GM21360 (cell line): Measurements from ENCODE around the gene TSPAN18.

Experiments
- ATAC-seq: cut with Tn5 transposase; IDR thresholded peaks from one replicate; pipeline ENCODE4 v1.9.1; 2021; ENCODE audit warnings: mild to moderate bottlenecking, moderate library complexity; ENCODE audit not compliant: unreplicated experiment

Gene TSPAN18

DNA sequence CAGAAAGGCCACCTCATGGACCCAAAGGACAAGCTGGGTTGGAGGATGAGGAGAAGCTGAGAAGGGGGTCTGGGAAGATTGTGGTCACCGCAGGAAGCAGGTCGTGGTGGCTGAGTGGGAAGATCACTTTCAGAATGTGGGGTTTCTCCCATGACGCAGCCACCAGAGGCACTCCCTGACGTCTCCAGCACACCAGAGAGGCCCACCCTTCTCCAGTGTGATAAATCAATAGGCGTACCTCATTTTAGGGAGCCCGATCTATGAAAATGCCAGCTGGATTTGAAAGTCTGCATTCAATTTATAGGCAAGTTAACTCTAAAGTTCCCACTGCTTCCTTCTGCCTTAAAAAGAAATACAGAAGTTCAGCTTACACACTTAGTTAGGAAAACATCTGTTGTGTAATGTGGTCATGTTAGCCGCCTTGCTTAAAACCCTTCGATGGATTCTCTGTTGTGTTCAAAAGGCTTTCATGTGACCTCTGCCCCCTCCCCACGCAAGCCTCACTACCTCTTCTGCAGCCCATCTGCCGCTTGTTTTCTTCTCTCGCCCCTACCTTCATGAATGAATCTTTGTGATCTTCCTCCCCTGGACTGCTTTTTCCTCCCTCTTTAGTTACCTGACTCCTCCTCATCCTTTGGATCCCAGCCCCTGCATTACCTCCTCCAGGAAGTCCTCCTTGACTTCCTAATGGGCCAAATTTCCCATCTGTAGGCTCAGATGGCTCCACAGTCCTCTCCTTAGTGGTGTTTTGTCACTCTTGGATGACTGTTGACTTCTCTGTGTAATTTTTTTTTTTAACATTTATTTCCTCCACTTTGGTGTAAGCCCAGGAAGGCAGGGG is 10.7 kb downstream of the TSPAN18 start:
- no peak for ATAC-seq

GRCh38 chr11:44738791-44739190 is 12.0 kb downstream of the TSPAN18 start:
- no peak for ATAC-seq

- no peak for ATAC-seq
Observed at GRCh38 chr11:44740967-44741366, 14.2 kb downstream of the TSPAN18 start.

DNA sequence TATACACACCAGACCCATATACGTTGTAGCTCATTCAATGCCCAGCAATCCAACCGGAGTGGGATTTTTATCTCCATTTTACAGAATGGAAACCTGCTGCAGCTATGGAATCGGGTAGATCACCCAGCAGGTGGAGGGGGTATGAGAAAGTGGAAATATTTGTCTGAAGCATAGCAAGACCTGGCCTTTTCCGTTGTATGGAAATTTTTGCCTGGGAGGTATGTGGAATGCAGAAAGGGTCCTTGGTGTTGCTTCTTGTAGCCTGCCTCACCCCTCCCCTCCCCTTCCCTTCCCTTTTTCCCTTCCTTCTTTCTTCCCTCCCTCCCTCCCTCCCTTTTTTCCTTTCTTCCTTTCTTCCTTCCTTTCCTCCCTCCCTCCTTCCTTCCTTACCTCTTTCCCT is 15.2 kb downstream of the TSPAN18 start:
- ATAC-seq: no peak

- no peak for ATAC-seq
Observed at GRCh38 chr11:44742508-44743246, 15.9 kb downstream of the TSPAN18 start.

DNA sequence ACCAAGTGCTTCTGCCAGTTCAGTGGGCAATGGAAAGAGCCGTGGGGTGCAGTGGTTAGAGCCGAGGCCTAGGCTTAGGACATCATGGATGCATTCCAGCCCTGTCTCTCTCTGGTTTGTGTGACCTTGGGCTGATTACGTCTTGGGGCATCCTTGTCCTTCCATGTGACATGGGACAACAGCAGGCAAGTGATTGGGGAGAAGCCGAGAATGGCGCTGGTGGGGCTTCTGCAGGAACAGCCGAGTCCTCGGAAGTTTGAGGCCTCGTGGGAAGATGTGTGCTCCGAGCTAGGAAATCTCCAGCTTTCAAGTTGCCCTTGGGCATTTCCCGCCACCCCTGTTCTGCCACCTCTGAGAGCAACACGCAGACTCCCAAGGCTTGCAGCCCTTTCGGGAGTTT is 16.6 kb downstream of the TSPAN18 start:
- no peak for ATAC-seq

DNA sequence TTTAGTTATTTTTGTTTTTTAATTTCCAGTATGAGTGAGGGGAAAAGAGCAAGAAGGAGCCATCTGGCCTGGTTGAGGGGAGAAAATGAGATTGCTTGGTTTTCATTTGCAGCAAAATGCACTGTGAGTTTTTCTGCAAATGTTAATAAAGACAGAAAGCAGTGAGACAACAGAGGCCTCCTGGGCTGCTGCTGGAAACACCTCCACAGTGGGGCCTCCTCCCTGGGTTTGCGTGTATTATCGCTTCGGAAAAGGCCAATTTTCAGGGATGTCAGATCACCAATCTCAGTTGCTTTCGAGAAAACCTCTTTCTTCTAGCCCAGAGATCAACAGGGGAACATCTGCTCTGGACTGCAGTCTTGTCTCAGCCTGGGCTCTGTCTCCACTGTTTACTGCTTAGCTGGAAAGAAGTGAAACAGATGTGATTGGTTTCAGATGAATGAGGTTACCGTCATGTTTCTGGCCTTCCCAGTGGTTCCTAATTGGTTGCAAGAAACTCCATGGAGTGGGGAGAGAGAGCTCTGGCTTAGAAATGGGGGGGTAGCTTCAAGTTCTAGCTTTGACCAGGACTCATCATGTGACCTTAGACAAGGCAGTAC is 17.3 kb downstream of the TSPAN18 start:
- no peak for ATAC-seq

- no peak for ATAC-seq
Observed at GRCh38 chr11:44746894-44747293, 20.1 kb downstream of the TSPAN18 start.

GRCh38 chr11:44747316-44747715 is 20.6 kb downstream of the TSPAN18 start:
- no peak for ATAC-seq

DNA sequence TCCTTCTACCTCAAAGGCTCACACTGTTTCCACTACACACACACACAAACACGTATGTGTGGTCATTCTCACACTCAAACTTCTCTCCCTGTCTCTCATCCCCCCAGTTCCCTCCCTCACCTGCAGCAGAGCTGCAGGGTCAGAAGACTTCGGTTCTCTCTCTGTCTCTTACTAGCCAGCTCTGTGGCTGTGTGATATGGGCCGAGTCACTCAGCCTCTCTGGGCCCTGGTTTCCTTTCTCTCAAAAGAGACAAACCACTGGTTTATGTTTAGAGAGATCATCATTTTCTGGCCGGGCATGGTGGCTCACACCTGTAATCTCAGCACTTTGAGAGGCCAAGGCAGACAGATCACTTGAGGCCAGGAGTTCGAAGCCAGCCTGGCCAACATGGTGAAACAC is 21.1 kb downstream of the TSPAN18 start:
- ATAC-seq: no peak

- no peak for ATAC-seq
Observed at GRCh38 chr11:44748606-44749005, 21.8 kb downstream of the TSPAN18 start.

DNA sequence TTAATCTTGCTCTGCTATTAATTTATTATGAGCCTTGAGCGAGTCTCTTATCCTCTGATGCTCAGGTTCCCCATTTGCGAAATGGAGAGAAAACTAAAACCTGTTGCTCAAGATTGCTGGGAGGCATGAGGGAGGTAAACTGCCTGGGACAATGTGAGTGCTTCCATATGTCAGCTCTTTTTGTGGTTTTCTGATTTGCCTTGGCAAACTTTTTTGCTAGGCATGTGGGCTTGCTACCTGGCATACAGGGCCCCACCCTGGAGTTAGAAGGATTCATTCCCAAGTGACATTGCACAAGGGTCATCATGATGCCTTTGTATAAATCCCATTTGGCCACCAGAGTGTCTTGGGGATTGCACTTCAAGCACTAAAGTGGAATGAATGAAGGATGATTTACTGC is 22.4 kb downstream of the TSPAN18 start:
- ATAC-seq: no peak

- no peak for ATAC-seq
Observed at GRCh38 chr11:44750551-44751465, 24.0 kb downstream of the TSPAN18 start.

DNA sequence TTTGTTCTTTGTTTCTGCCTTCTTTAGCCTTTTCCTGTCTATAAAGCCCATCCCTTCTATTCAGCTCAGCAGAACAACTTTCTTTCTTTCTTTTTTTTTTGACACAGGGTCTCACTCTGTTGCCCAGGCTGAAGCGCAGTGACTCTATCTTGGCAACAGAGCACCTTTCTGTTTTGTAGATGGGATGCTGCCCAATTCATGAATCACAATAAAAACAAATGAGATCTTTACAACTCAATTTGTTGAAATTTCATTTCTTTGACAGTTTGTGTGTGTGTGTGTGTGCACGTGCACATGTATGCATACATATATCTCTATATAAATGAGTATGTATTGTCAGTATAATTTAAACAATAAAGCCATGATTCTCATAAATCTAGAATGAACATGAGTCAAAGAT is 25.5 kb downstream of the TSPAN18 start:
- ATAC-seq: no peak

DNA sequence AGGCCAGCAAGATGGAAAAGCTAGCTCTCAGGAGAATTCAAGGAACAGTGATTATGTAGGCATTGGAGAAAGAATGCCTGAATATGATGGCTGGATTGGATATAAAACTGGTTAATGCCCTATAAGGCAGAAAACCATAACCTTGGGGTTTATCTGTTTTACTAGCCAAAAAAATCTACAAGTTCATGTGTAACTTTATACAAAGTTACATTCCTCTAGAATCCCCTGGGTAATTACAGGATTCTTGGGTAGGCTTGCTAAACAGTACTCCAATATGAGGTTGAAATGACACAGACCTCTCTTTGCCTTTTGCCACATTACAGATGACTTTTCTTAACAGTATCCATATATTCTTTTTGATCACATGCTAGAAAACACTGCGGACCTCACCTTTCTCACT is 26.0 kb downstream of the TSPAN18 start:
- ATAC-seq: no peak

DNA sequence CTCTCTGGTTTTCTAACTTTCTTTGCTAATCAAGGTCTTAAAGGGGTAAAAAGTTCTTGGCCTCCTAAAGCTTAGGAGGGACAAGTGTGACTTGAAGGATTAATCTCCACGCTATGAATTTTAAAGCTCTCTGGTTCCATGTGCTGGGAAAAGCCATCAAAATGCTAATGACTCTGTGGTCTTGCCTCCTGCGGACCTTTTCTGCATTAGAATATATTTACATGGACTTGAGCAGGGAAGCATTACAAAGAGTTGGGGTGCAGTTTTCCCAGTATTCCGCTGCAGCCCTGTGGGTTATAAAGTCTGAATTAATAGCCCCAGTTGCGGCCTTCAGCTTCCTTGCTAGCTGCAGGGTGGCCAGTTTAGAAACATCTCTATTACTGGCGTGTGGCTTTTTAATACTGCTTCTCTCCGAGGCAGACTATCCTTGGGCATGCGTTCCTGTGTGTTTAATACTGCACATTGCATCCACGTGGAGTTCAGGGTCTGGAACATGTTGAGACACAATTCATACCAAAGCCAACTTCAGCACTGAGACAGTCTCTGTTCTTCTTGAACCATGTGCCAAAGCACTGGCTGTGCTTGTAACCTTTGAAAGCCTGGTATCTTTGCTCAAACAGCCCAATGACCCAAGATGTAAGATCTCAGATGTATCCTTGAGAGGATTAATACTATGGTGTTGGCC is 27.3 kb downstream of the TSPAN18 start:
- ATAC-seq: no peak

DNA sequence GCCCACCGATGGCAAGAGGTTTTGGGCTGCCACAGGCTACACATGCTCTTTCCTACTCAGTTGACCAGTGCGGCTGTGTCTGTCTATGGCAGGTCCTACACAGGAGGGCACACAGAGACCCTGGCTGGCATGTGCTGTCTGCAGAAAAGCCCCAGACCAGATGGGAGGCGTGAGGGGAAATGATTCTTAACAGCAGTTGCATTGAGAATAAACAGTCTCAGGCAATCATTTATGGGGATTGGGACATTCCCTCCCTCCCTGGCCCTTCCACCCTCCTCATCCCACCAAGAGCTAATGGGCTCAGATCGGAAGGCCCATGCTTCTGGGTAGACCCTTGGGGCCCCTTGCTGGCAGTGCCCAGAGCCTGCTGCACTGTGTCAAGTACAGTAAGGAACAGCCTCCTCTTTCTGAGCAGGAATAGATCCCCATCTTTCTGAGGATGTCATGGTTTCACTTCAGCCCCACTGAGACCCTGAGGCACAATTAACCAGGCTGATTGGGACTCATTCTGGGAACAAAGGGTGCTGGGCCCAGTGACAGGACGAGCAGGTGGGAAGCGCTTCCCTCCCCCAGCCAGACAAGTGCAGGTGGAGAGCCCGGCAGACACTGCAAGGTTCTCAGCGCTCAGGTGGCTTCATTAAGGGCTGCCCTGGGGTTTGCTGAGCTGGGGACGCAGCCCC is 28.3 kb downstream of the TSPAN18 start:
- ATAC-seq: no peak

- no peak for ATAC-seq
Observed at GRCh38 chr11:44755556-44756523, 29.1 kb downstream of the TSPAN18 start.

GRCh38 chr11:44758983-44759382 is 32.2 kb downstream of the TSPAN18 start:
- no peak for ATAC-seq
